ENCODE measurements around the gene ORC3. TPM values are rescaled to one million over a fixed set of nuclear protein-coding genes. Genes with fewer than 3 reads are reported as not detected.

ORC3 gene
- total RNA-seq, 2 donors from 2014 or later: 14.0 to 16.4 TPM

DNA sequence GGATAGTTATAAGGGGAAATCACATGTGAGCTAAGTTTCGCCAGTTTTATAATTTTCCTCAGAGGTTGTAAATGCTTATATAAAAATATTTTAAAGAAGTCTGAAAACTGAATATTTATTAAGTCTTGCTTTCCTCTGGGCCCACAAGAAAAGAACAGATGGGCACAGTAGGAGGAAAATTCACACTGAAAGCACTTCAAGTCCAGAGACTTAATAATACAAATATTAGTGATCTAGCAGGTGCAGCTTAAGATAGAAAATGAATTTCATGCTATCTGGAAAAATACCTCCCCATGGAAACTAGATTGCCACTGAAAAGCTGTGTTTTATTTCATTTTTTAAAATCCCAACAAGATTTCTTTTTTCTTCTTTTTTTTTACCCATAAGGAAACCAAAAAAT, 47.2 kb downstream of the ORC3 start:
- Histone ChIP-seq H3K36me3 (no peaks in the 10 kb centered on the region), H3K4me1 (no peaks in the 10 kb centered on the region), H3K9me3 (no peaks in the 10 kb centered on the region), H3K9ac (ENCODE audit: low read depth in 2 of 2, low read length in 2 of 2) (no peak overlapping the region), H3K4me3 (no peak overlapping the region), H3K27me3 (no peaks in the 10 kb centered on the region), H3K27ac (no peak overlapping the region)
- TF ChIP-seq, protein P1, sequence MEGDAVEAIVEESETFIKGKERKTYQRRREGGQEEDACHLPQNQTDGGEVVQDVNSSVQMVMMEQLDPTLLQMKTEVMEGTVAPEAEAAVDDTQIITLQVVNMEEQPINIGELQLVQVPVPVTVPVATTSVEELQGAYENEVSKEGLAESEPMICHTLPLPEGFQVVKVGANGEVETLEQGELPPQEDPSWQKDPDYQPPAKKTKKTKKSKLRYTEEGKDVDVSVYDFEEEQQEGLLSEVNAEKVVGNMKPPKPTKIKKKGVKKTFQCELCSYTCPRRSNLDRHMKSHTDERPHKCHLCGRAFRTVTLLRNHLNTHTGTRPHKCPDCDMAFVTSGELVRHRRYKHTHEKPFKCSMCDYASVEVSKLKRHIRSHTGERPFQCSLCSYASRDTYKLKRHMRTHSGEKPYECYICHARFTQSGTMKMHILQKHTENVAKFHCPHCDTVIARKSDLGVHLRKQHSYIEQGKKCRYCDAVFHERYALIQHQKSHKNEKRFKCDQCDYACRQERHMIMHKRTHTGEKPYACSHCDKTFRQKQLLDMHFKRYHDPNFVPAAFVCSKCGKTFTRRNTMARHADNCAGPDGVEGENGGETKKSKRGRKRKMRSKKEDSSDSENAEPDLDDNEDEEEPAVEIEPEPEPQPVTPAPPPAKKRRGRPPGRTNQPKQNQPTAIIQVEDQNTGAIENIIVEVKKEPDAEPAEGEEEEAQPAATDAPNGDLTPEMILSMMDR (IDR thresholded peaks at IDR 0.05): no peak
- no peak for DNase-seq
- intact Hi-C loops (cut with DNase I): no loop called here

DNA sequence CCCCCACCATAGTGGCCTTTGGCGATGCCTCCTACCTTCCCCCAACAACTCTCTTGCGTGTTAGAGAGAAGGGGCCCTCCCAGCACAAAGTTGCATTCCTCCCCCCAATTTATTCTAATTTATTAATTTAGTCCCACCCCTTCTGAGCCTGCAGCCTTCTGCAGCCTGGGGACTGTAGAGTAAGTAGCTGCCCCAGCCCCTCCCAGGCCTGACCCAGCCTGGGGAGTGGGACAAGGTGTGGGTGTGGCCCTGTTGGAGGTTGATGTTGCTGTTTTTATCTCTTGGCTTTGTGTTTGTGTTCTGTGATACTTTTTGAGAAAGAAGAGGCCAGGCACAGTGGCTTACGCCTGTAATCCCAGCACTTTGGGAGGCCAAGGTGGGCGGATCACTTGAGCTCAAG, 49.4 kb downstream of the ORC3 start:
- DNase-seq: no peak
- no peaks in the 10 kb centered on the region for H3K9me3 ChIP-seq
- no peaks in the 10 kb centered on the region for H3K27me3 ChIP-seq
- no peak overlapping the region for H3K4me3 ChIP-seq
- intact Hi-C loops (cut with DNase I): no loop called here
- H3K27ac ChIP-seq: no peak overlapping the region
- H3K36me3 ChIP-seq: no peaks in the 10 kb centered on the region
- TF ChIP-seq, protein P1 (IDR thresholded peaks at IDR 0.05): no peak
- H3K4me1 ChIP-seq: no peaks in the 10 kb centered on the region
- no peak overlapping the region for H3K9ac ChIP-seq (ENCODE audit: low read depth in 2 of 2, low read length in 2 of 2)

DNA sequence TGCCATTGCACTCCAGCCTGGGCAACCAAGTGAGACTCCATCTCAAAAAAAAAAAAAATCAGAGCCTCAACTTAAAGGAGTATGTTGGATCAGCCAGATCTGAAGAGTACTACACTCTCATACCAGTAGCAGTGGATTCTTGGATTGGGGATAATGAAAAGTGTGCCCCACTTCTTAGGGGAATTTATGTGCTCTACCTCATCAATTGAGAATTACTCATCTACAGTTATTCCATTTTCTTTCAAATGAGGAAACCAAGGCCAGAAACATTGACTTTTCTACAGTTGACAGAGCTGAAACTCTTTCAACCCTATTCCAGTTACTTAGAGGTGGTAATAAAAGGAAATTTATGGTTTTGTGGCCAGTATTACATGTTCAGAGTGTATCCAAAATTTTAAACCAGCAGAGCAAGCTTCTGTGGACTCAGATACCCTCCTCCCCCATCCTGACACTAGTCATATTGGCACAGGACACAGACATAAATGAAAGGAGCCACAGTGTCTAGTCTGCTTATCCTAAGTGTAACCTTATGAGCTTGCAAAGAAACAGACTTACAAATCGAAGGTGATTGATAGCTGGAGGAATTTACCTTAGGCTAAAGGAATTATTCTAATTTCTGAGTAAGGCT, 51.2 kb downstream of the ORC3 start:
- no peak overlapping the region for H3K9ac ChIP-seq (ENCODE audit: low read depth in 2 of 2, low read length in 2 of 2)
- no peak overlapping the region for H3K27ac ChIP-seq
- no peak overlapping the region for H3K4me3 ChIP-seq
- no peak for DNase-seq
- no peaks in the 10 kb centered on the region for H3K4me1 ChIP-seq
- no peaks in the 10 kb centered on the region for H3K36me3 ChIP-seq
- no peaks in the 10 kb centered on the region for H3K9me3 ChIP-seq
- intact Hi-C loops (cut with DNase I): no loop called here
- H3K27me3 ChIP-seq: no peaks in the 10 kb centered on the region
- TF ChIP-seq, protein P1 (IDR thresholded peaks at IDR 0.05): no peak

DNA sequence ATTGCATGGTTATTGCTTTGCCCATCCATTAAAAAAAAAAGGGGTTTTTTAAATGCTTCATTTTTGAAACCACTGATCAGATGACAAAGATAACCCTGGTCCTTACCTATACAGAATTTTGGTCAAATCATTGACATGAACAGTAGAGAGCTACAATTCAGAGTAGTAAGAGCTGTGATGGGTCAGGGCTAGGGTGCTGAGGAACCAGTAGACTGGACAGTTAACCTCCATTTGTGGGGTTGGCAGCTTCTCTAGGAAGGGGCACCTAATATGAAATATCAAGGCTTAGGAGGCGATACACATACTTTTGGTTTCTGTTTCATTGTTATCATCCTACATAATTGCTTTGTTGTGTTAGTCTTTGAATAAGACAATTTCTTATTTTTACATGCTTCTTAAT, 55.1 kb downstream of the ORC3 start:
- Histone ChIP-seq H3K36me3 (no peaks in the 10 kb centered on the region), H3K27me3 (no peaks in the 10 kb centered on the region), H3K9ac (ENCODE audit: low read depth in 2 of 2, low read length in 2 of 2) (no peak overlapping the region), H3K4me1 (no peaks in the 10 kb centered on the region), H3K9me3 (no peaks in the 10 kb centered on the region), H3K27ac (no peak overlapping the region), H3K4me3 (no peak overlapping the region)
- TF ChIP-seq, protein P1 (IDR thresholded peaks at IDR 0.05): no peak
- DNase-seq: no peak
- intact Hi-C loops (cut with DNase I): no loop called here

DNA sequence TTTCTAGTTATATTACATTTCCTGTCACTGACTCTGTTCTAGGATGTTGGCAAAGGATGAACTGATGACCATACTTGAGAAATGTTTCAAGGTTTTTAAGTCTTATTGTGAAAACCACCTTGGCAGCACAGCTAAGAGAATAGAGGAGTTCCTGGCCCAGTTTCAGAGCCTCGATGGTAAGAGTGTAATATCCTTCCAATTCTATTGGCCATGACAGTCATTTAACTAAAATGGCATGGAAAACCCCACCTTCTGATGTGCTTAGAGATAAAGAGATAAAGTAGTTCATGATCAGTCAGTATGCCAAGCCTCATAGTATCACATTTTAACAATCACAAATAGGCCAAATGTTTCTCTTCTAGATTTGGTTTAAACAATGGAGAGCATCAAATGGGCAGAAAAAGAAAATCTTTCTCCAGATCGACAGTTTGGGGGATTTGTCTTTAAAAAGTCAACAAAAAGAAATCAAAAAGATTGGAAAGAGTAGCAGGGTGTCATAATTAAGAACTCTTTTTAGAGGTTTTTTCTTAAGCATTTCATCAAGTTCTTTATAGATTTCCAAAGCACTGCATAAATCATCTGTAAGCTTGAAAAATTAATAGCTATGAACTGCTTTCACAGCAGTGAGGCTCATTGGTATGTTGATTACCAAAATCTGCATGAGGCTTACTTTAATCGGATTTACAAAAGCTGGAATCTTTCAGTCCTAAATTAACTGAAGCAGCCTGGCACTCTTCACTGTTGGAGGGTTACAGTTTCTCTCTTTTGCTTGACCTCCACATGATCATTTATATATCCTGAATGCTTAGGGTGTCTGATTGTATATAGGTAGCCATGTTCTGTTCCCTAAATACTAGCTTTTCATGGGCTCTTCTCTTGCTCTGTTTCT, 63.4 kb downstream of the ORC3 start:
- Histone ChIP-seq H3K9me3 (no peaks in the 10 kb centered on the region), H3K4me1 (no peaks in the 10 kb centered on the region), H3K27me3 (no peaks in the 10 kb centered on the region), H3K36me3 (no peaks in the 10 kb centered on the region), H3K9ac (ENCODE audit: low read depth in 2 of 2, low read length in 2 of 2) (no peak overlapping the region), H3K4me3 (no peak overlapping the region), H3K27ac (no peak overlapping the region)
- DNase-seq: no peak
- TF ChIP-seq, protein P1 (IDR thresholded peaks at IDR 0.05): no peak
- intact Hi-C loops (cut with DNase I): no loop called here

All from colonic mucosa (tissue), 4 donors.